Activated effector memory CD4-positive, alpha-beta T cell treated with Interleukin-2 at 50 U/mL for 16 hours (primary cell): ENCODE measurements around the gene HDAC7.
A peak's percentile ranks its signal among the peaks of the same experiment; 100 is the strongest.
"Not testable (repeated sequence)": the region's sequence is repeated elsewhere in the genome, so short reads cannot be mapped to it uniquely, and the experiment has no call there.

ENCODE experiments used
- DNase-seq: peaks from one replicate; pipeline ENCODE4 v3.0.0-alpha.2; 2020

Gene HDAC7

GRCh38 chr12:47828008-47828975, 8.6 kb upstream of the HDAC7 start:
- no peak for DNase-seq

- no peak for DNase-seq
These were observed 5.5 kb upstream of the HDAC7 start for GRCh38 chr12:47825173-47825639.

GRCh38 chr12:47824635-47825034, 4.9 kb upstream of the HDAC7 start:
- no peak for DNase-seq

GRCh38 chr12:47824198-47824597, 4.5 kb upstream of the HDAC7 start:
- DNase-seq = no peak

- DNase-seq = no peak
These were observed 3.9 kb upstream of the HDAC7 start for GRCh38 chr12:47823422-47824086.

- DNase-seq = no peak
These were observed 3.2 kb upstream of the HDAC7 start for GRCh38 chr12:47822863-47823262.

GRCh38 chr12:47822401-47822800, 2.7 kb upstream of the HDAC7 start:
- no peak for DNase-seq

- DNase-seq = no peak
These were observed 1.6 kb upstream of the HDAC7 start for GRCh38 chr12:47821346-47821706.

GRCh38 chr12:47820631-47821345, 1.1 kb upstream of the HDAC7 start:
- no peak for DNase-seq

- no peak for DNase-seq
These were observed 386 bp downstream of the HDAC7 start for GRCh38 chr12:47819138-47819895.

- no peak for DNase-seq
These were observed 1.1 kb downstream of the HDAC7 start for GRCh38 chr12:47818467-47819137.

- DNase-seq = no peak
These were observed 1.7 kb downstream of the HDAC7 start for GRCh38 chr12:47818007-47818376.

GRCh38 chr12:47817272-47818006, 2.3 kb downstream of the HDAC7 start:
- DNase-seq = no peak

- DNase-seq = no peak
These were observed 3.1 kb downstream of the HDAC7 start for GRCh38 chr12:47816403-47817271.

- not testable (repeated sequence) for DNase-seq
These were observed 4.3 kb downstream of the HDAC7 start for GRCh38 chr12:47815447-47815846.

- no peak for DNase-seq
These were observed 5.0 kb downstream of the HDAC7 start for GRCh38 chr12:47814539-47815170.

- no peak for DNase-seq
These were observed 6.0 kb downstream of the HDAC7 start for GRCh38 chr12:47813511-47814196.

- DNase-seq = peak; percentile 88
These were observed 6.7 kb downstream of the HDAC7 start for GRCh38 chr12:47812797-47813510.
